Cardiac fibroblast (primary cell): Measurements from ENCODE around the gene GALP.

Experiments used
- DNase-seq, 2 donors: peaks; one replicate each; pipeline versions ENCODE4 v3.0.0 to v3.0.0-alpha.2; 2010; ENCODE audit warnings: low read depth in 2 of 2
- H3K4me3 ChIP-seq, 2 donors: replicated peaks in 1 of 2; 1 replicate in 1 of 2; 2 replicates in 1 of 2; pipeline ENCODE4 v1.5.1; 2011; ENCODE audit warnings: low read depth in 2 of 2, low read length in 2 of 2, mild to moderate bottlenecking in 2 of 2, moderate library complexity in 1 of 2
- TF ChIP-seq, protein P1 (sequence below): IDR thresholded peaks from one replicate; pipeline ENCODE4 v1.5.1; 2011; ENCODE audit warnings: low read depth, mild to moderate bottlenecking, low read length, inconsistent platforms

The GALP gene

DNA sequence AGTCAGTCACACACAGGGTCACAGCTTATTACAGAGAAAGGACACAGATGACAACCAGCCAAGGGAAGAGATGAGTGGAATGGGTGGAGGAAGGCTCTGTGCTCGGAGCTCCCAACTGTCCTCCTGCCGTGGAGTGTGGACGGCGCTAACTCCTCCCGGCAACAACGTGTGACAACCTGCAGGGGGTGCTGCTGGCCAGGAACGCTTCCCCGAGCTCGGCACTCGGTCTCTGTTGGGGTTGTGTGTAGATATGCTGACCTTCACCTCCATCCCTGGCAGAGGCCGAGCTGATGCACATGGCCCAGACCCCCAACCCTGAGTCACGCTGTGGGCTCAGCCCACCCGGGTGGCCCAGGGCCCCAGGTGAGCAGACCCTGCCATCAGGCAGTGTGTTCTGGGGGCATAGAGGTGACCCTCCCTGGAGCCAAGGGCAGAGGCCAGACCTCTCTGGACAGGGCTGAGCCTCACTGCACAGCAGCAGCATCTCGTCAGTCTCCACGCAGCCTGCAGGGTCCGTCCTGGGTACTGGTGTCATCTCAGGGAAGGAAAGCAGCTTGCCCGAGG lies 20.6 kb upstream of the GALP start:
- no peak overlapping the region for H3K4me3 ChIP-seq
- TF ChIP-seq, protein P1, sequence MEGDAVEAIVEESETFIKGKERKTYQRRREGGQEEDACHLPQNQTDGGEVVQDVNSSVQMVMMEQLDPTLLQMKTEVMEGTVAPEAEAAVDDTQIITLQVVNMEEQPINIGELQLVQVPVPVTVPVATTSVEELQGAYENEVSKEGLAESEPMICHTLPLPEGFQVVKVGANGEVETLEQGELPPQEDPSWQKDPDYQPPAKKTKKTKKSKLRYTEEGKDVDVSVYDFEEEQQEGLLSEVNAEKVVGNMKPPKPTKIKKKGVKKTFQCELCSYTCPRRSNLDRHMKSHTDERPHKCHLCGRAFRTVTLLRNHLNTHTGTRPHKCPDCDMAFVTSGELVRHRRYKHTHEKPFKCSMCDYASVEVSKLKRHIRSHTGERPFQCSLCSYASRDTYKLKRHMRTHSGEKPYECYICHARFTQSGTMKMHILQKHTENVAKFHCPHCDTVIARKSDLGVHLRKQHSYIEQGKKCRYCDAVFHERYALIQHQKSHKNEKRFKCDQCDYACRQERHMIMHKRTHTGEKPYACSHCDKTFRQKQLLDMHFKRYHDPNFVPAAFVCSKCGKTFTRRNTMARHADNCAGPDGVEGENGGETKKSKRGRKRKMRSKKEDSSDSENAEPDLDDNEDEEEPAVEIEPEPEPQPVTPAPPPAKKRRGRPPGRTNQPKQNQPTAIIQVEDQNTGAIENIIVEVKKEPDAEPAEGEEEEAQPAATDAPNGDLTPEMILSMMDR, result peak; percentile 54
- DNase-seq, result no peak

DNA sequence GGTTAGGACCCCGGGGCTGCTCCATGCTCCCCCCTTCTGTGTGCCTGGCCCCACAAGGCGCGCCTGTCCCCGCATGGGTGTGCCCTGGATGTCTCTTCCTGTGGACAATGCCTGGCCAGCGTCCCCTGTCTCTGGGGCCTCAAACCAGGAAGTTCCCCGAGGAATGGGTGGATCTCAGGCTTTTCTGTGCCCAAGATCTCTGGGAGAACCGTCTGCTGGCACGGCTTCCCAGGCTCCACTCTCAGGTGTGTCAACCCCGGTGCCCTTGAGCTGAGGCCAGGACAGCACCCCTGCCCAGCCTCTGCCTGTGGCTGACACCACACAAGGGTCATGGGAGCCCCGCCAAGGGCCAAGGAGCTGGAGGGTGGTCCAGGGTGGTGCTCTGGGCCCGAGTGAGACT lies 19.0 kb upstream of the GALP start:
- H3K4me3 ChIP-seq, result no peak overlapping the region
- DNase-seq, result no peak
- TF ChIP-seq, protein P1, result no peak

DNA sequence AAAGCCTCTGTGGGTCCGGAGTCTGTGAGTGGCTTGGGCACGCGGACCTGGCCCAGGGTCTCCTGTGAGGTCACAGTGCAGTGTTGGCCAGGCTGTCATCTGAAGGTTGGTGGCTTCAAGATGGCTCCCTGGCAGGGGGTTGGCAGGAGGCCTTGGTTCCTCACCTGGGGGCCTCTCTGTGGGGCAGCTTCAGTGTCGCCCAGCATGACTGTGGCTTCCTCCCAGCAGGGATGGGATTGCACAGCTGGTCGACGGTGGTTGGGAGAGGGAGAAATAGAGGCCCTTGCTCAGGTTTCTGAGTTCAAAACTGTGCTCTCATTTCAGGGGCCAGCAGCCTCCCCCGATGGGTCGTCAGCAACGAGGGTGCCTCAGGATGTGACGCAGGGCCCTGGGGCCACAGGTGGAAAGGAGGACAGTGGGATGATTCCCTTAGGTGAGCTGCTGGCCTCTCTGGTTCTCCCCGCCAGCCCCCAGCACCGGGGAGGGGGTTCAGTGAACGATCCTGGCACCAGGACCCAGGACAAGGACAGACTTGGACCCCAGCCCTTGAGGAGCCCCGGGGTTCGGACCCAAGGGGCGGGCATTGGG lies 17.5 kb upstream of the GALP start:
- no peak overlapping the region for H3K4me3 ChIP-seq

DNA sequence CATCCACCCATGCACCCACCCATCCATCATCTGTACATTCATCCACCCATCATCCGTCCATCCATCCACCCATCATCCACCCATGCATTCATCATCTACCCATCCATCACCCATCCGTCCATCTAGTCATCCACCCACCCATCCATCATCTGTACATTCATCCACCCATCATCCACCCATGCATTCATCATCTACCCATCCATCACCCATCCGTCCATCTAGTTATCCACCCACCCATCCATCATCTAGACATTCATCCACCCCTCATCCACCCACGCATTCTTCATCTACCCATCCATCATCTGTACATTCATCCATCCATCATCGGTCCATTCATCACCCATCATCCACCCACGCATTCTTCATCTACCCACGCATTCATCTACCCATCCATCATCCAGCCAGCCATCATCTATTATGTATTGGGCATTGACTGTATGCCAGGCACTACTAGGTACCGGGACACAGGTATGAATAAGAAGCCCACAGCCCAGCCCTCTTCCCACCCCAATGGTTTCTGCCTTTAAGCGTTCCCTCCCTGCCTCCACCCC lies 16.7 kb upstream of the GALP start:
- DNase-seq, result no peak
- TF ChIP-seq, protein P1, result no peak
- H3K4me3 ChIP-seq, result no peak overlapping the region

More for the DNA sequence above, 17.5 kb upstream of the GALP start:
- no peak for DNase-seq
- TF ChIP-seq, protein P1, result no peak

DNA sequence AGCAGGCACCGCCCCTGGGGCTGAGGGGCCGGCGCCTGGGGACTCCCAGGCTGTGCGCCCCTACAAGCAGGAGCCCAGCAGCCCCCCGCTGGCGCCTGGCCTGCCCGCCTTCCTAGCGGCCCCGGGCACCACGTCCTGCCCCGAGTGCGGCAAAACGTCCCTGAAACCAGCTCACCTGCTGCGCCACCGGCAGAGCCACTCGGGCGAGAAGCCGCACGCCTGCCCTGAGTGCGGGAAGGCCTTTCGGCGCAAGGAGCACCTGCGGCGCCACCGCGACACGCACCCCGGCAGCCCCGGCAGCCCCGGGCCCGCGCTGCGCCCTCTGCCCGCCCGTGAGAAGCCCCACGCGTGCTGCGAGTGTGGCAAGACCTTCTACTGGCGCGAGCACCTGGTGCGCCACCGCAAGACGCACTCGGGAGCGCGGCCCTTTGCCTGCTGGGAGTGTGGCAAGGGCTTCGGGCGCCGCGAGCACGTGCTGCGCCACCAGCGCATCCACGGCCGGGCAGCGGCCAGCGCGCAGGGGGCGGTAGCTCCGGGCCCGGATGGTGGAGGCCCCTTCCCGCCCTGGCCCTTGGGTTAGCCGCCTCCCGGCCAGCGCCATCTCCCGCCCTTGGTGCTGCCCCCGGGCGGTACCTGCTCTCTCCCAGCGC lies 16.1 kb upstream of the GALP start:
- no peak for DNase-seq
- TF ChIP-seq, protein P1, result no peak
- no peak overlapping the region for H3K4me3 ChIP-seq

DNA sequence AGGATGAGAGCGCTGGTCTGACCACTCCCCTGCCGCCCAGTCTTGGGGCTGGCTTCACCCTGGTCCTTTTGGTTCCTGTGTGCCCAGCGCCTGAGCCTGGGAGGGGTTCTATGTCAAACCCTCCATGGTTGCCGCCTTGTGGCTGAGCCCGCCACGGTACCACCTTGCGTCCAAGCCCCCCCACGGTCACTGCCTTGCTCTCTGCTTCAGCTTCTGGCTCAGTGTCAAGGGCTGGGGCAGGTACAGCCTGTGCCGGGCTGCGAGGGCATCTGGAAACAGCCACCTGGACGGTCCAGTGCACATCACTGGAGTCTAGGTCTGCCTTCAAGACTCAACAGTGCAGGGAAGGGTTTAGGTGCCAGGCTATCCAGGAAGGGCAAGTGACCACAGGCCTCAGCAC lies 14.3 kb upstream of the GALP start:
- H3K4me3 ChIP-seq, result no peak overlapping the region
- TF ChIP-seq, protein P1, result no peak
- no peak for DNase-seq
